Lower leg skin (tissue), 4 donors: Measurements from ENCODE around the gene CYP39A1. TPM values are rescaled to one million over a fixed set of nuclear protein-coding genes. Genes with fewer than 3 reads are reported as not detected.

Experiments used
- DNase-seq, 2 donors: peaks; one replicate each; pipeline ENCODE4 v3.0.0-alpha.2; 2019; ENCODE audit warnings: low spot score in 2 of 2
- H3K4me3 ChIP-seq: fragments of 200-600 bp; sonication (generic); 2 replicates; pipeline ENCODE4 v1.5.1; 2017; ENCODE audit warnings: mild to moderate bottlenecking, low read depth; ENCODE audit not compliant: poor library complexity, severe bottlenecking
- CTCF ChIP-seq, 3 donors: fragments of 450-650 bp; IDR thresholded peaks; one replicate each; pipeline ENCODE4 v1.5.1; 2016; ENCODE audit warnings: antibody characterized with exemption in 3 of 3, mild to moderate bottlenecking in 3 of 3, moderate library complexity in 2 of 3
- POLR2A ChIP-seq, 2 donors: fragments of 450-650 bp; IDR thresholded peaks; one replicate each; pipeline ENCODE4 v1.6.1; 2016 to 2017; ENCODE audit warnings: antibody characterized with exemption in 2 of 2, mild to moderate bottlenecking in 1 of 2, moderate library complexity in 1 of 2
- WGBS, 2 donors: methylation state at CpG; one replicate each; pipeline ENCODE4 v1.1.5; 2018; 5-methylcytosine and 5-hydroxymethylcytosine counted together
- intact Hi-C: fragments of 100-400 bp; cut with DNase I; formaldehyde crosslinking; loops from one replicate; pipeline ENCODE4 v1.15.0; 2023; ENCODE audit warnings: low total_unique reads
- total RNA-seq, 4 donors: library from RNA; depleted of rRNA; stranded (reverse); fragments of >200 nt; gene quantifications; one replicate each; pipeline ENCODE4 v1.1.0, GENCODE V29; 2016

The CYP39A1 gene
- total RNA-seq, 4 donors from 2014 or later: 22.6 to 38.2 (median 34.3) TPM

GRCh38 chr6:46584586-46584985 lies 68.0 kb downstream of the CYP39A1 start:
- intact Hi-C loops: no loop called here
- WGBS, 2 donors: 96 to 97% methylated on average over 3 of the region's 3 CpGs
- TF ChIP-seq CTCF (IDR thresholded peaks at IDR 0.05) (no peak), POLR2A (IDR thresholded peaks at IDR 0.05) (no peak)
- no peak overlapping the region for H3K4me3 ChIP-seq
- no peak for DNase-seq

- TF ChIP-seq CTCF (IDR thresholded peaks at IDR 0.05) (no peak), POLR2A (IDR thresholded peaks at IDR 0.05) (no peak)
- DNase-seq: no peak
- WGBS, 2 donors: 80 to 81% methylated on average over 4 of the region's 4 CpGs
- intact Hi-C loops: no loop called here
- no peak overlapping the region for H3K4me3 ChIP-seq
Observed at GRCh38 chr6:46583721-46584120, 68.9 kb downstream of the CYP39A1 start.

GRCh38 chr6:46583081-46583480 lies 69.5 kb downstream of the CYP39A1 start:
- no peak overlapping the region for H3K4me3 ChIP-seq
- WGBS, 2 donors: 84 to 88% methylated on average over 2 of the region's 2 CpGs
- TF ChIP-seq CTCF (IDR thresholded peaks at IDR 0.05) (no peak), POLR2A (IDR thresholded peaks at IDR 0.05) (no peak)
- no peak for DNase-seq
- intact Hi-C loops: no loop called here

- TF ChIP-seq POLR2A (IDR thresholded peaks at IDR 0.05): no peak
- TF ChIP-seq CTCF (IDR thresholded peaks at IDR 0.05): no peak
- no peak overlapping the region for H3K4me3 ChIP-seq
- DNase-seq: no peak
- intact Hi-C loops: no loop called here
Observed at GRCh38 chr6:46581459-46582177, 71.0 kb downstream of the CYP39A1 start.

GRCh38 chr6:46575530-46575929 lies 77.1 kb downstream of the CYP39A1 start:
- intact Hi-C loops: no loop called here
- no peak for TF ChIP-seq CTCF (IDR thresholded peaks at IDR 0.05)
- WGBS, 2 donors: 89 to 95% methylated on average over 3 of the region's 3 CpGs
- H3K4me3 ChIP-seq: no peak overlapping the region
- no peak for DNase-seq

- no peak overlapping the region for H3K4me3 ChIP-seq
- WGBS, 2 donors: 47 to 50% methylated on average over 2 of the region's 2 CpGs
- DNase-seq: no peak
- no peak for TF ChIP-seq POLR2A (IDR thresholded peaks at IDR 0.05)
- no peak for TF ChIP-seq CTCF (IDR thresholded peaks at IDR 0.05)
- intact Hi-C loops: no loop called here
Observed at GRCh38 chr6:46573140-46573539, 79.5 kb downstream of the CYP39A1 start.
